NCI-H446 (cell line): ENCODE data around the gene BMAL1.

Source experiments
- DNase-seq, 2 experiments: peaks; one replicate each; lab custom pipeline; 2025; lab: John Stamatoyannopoulos, UW

The BMAL1 gene

GRCh38 chr11:13261591-13262061 is 16.0 kb upstream of the BMAL1 start:
- DNase-seq, result no peak

GRCh38 chr11:13262096-13262495 is 15.5 kb upstream of the BMAL1 start:
- DNase-seq, result no peak

DNA sequence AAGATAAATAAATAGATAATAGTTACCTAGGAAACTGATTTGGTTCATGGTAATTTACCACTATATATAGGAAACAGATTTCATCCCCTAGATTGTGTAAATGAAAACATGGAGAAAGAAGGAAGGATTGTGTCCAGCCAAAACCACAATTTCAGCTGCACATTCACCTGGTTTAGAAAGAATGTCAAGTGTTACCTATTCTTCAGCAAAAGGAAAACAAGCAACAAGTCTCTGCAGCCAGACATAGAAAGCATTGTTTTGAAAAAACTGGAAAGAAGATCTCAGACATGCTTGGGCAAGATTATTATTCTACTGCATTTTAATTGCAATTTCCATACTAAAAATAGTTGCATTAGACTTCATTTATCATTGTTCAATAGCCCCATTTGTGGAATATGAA is 8.8 kb upstream of the BMAL1 start:
- DNase-seq, result no peak

GRCh38 chr11:13269775-13270174 is 7.8 kb upstream of the BMAL1 start:
- DNase-seq, result no peak

DNA sequence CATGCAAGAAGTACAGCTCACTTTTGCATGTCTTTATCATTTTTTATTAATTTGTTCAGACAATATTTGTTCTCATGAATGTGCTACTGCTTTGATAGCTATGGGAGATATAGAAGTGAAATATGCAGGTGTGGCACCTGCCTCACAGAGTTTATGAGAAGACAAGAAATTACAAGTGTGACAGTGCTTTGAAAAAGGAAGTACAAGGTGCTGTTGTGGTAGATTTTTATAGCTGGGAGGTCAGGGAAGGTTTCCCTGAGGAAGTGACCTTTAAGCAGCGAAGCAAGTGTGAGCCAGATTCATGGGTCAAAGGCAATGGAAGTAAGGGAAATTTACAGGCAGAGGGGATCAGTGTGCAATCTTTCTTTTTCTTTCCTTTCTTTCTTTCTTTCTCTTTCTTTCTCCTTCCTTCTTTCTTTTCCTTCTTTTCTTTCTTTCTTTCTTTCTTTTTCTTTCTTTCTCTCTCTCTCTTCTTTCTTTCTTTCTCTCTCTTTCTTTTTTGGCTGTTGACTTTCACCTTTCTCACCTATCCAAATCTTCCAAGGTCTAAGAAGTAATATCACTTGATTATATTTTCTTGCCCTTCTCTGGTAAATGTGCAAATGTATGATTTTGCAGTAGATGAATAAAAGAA is 6.4 kb upstream of the BMAL1 start:
- DNase-seq, result no peak

DNA sequence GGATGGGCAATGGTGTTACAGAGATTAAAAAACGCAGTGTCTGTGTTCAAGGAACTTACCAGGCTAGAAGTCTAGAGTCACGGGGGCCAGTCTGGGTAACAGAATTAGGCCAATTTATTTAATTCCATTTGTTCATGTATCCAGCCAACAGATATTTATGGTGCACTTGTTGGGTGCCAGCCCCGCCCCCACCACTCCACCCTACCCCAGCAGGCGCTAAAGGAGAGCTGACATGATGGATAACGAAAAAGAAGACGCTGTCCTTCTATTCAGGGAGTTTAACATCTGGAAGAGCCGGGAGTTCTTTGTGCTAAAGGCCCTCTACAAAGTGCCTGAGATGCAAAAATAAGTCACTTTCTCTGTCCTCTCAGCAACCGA is 1.1 kb upstream of the BMAL1 start:
- DNase-seq, result no peak

DNA sequence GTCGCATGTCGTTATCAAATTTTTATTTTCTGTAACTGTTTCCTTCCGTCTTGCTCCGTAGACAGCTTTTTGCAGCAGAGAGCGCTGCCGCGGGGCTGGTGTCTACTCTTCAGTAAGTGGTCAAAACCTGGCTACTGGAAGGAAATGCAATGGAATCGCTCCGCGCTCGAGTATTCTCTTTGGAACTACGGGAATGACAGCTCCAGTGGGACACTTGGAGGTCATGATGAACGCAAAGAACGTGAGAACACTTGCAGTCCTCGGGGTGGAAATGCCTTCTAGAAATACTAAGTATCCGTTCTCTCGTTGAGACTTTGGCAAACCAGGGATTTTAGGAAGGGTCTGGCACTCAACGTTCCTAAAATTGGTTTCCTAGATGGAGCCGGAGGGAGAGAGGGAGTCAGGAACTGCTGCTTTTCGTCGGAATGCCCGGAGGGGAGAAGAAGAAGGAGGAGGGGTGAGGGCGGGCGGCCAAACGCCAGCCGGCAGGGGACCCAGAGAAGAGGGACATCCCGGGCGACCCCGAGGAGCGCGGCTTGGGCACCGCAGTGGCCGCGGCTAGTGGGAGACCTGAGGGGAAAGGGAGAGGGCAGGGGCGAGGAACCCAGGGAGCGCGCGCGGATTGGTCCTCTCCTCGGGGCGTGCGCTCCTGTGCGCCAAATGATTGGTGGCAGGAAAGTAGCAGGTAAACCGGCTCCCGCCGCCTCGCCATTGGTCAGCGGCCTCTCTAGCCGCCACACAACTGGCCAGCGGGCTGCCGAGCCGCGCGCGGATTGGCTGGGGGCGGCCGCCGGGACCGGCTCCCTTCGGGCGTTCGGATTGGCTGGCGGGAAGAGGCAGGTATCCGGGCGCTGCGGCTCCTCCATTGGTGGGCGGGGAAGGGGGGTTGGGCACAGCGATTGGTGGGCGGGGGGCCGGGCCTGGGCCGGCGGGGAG is 490 bp upstream of the BMAL1 start:
- peak; percentile 84 to 98 for DNase-seq

DNA sequence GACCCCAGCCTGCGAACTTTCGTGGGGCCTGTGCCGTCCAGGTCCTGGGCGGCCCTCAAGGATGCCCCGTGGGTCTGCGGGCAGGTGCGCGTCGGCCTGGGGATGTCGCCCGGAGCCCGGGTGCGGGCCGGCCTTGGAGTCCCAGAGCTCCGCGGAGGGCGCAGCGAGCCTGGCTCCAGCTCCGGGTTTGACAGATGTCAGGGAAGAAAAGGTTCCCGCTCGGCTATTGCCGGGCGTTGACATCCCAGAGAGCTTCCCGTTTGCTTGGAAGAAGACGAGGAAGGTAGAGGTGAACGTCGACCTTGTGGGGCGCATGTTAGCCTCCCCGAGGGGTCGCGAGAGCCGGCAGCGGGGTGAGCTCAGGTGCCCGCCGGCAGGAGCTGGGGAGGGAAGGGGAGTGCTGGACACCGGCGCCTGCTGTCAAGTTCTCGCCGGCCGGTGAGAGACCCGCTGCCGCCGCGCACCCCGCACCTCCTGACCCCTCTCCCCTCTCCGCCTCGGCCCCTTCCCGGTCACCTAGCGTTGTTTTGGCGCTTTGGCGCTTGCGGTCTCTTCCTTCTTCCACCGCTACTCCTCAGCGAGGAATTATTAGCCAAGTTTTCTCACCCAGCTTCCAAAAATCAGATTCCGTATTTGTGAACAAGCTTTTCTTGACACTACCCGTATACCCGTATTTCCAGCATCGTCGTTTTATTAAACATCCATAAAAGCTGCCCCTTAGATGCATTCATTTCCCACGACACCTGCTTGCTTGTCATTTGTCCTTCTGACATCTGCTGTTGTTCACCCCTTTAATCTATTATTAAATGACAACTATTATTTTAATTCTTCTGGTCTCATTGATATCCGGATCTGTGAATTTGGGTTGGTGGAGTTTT is 1.3 kb downstream of the BMAL1 start:
- DNase-seq, result peak in 1 of 2 experiments; percentile 3

- DNase-seq, result no peak
Observed at GRCh38 chr11:13279487-13279834, 1.9 kb downstream of the BMAL1 start.

DNA sequence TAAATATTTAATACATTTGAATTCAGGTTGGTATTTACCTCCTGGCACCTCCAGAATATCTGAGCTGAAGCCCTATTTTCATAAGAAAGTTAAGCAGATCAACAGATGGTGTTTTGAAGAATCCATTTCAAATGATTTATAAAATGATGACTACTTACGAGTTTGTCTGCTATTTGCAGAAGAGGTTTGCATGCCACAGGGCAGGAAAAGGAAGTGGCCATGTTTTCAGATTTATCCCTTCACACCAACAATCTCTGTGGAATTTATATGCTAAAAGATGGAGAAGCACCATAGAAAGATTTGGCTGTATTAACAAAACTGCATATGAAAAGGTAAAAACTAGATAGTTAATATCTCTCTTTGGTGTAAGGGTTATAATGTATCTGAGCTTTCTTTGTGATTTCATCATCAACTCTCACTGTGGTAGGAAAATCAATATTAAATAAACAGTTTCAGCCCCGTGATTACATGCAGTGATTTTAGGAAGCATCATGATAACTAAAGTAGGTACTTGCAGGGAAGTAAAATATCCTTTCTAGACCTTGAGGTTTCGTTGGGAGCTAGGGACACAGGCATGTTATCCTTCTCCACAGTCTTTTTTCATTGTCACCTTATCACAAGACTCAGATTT is 2.6 kb downstream of the BMAL1 start:
- DNase-seq, result no peak

DNA sequence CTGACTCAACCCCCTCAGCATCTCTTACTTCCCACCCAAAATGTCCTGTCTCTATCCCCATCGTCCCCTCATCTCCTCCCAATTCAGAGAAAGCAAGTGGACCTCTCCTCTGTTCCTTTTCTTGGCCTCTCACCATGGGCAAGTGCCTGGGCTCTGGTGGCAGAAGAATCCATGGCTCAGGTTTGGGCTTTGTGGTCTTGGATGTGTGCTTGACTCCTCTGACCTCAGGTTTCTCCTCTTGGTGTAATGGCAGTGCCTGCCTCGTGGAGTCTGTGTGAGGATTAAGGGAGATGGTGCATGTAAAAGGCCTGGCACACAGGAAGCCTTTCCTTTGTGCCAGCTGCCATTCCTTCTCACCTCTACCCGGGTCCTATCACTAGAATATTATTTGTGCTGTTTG is 3.2 kb downstream of the BMAL1 start:
- no peak for DNase-seq

GRCh38 chr11:13283636-13284035 is 6.0 kb downstream of the BMAL1 start:
- no peak for DNase-seq

- no peak for DNase-seq
Observed at GRCh38 chr11:13284776-13285588, 7.4 kb downstream of the BMAL1 start.

- no peak for DNase-seq
Observed at GRCh38 chr11:13286279-13286821, 8.8 kb downstream of the BMAL1 start.

DNA sequence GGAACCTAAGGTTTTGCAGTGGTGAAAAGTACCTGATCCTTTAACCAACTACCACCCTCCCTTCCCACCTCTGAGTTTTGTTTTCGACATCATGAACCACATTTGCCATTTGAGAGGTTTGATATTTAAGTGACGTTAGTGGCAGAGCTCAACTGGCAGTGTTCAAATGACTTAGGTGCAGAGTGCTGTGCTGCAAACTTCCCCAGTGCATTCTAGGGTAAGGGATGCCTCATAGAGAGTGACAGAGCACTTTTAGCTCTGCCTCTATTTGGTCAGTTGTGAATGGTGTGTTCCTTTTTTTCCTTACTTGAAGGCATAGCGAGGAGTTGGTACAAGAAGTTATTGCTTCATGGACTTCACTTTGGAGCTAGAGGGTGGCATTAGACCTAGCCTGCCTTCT is 9.4 kb downstream of the BMAL1 start:
- no peak for DNase-seq

GRCh38 chr11:13287681-13288080 is 10.1 kb downstream of the BMAL1 start:
- no peak for DNase-seq

DNA sequence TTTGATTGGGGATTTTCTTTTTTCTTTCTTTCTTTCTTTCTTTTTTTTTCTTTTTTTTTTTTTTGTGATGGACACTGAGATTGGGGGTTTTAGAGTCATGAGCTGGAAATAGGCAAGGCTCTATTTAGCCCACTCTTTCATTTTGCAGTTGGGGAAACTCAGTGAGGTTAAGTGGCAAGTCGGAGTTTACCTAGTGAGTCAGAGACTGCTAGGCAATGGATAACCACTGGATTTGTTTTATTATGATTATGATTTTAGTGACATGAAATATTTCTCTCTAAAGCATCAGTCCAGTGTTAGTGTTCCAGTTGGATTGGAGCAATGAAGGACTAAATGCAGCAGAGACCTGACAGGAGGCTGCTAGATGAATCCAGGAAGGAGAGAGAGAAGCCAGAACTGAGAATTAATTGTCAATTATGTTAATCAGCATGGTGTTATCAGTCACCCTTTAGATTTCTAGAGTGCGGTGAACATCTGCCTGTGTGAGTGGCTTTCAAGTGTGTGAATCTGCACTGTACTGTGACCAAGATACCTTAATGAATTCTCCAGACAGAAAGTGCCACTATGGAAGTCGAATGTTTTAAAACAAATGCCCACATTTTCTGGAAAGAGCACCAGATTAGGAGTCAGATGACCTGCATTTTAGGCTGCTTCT is 10.9 kb downstream of the BMAL1 start:
- no peak for DNase-seq

DNA sequence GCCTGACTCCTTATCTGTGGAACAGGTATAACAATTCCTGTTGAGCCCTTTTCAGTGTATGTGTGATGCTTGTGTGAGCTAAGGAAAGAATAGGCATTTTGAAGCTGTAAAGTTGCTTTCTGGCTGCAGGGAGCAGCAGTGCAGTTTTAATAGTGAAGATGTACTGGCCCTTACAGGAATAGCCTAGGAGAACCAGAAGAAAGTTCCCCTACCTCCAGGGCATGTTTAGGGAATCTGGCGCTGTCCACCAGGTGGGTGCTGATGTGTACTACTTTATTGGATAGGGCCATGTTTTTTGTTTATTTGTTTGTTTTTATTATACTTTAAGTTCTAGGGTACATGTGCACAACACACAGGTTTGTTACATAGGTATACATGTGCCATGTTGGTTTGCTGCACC is 11.5 kb downstream of the BMAL1 start:
- no peak for DNase-seq

- no peak for DNase-seq
Observed at GRCh38 chr11:13290221-13290980, 12.8 kb downstream of the BMAL1 start.

- no peak for DNase-seq
Observed at GRCh38 chr11:13291361-13291760, 13.8 kb downstream of the BMAL1 start.
